ENCODE measurements around the gene RRP7A.

DNA sequence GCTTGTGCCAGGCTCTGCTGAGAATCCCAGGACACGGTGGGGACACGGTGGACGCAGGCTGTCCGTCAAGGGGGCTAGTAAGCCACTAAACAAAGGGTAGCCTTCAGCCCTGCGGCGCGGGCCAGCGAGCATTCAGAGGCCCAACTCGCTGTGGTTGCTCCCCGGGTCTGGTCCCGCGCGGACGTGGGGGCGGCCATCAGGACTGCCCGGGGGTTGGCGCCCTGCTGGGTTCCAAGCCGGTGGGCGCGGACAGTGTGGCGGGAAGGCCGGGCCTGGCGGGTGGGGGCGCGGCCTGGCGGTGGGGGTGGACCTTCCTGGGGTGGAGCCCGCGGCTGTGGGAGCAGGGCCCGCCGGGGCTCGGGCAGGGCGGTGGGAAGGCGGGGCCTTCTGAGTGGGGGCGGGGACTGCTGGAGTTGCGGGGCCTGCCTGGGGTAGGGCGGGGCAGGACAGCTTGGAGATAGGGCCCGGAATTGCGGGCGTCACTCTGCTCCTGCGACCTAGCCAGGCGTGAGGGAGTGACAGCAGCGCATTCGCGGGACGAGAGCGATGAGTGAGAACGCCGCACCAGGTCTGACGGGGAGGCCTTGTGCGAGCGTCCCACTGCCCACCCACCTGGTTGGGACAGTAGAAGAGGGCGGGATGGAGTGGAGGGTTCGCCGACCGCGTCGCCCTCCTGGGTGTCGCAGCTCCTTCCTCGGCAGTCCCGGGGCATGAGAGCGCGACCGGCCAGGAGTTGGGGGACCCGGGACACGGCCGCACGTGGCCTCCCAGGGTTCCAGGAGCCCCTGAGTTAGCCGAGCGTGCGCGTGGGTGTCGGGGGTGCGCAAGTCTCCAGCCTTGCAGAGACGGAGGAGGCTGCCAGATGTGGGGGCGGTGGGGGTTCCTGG lies 34.1 kb upstream of the RRP7A start, which contains the start of gene SERHL2:
- TF ChIP-seq, protein P1, sequence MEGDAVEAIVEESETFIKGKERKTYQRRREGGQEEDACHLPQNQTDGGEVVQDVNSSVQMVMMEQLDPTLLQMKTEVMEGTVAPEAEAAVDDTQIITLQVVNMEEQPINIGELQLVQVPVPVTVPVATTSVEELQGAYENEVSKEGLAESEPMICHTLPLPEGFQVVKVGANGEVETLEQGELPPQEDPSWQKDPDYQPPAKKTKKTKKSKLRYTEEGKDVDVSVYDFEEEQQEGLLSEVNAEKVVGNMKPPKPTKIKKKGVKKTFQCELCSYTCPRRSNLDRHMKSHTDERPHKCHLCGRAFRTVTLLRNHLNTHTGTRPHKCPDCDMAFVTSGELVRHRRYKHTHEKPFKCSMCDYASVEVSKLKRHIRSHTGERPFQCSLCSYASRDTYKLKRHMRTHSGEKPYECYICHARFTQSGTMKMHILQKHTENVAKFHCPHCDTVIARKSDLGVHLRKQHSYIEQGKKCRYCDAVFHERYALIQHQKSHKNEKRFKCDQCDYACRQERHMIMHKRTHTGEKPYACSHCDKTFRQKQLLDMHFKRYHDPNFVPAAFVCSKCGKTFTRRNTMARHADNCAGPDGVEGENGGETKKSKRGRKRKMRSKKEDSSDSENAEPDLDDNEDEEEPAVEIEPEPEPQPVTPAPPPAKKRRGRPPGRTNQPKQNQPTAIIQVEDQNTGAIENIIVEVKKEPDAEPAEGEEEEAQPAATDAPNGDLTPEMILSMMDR (IDR thresholded peaks at IDR 0.05): no peak
- no peak for TF ChIP-seq ZFX (IDR thresholded peaks at IDR 0.05; ENCODE audit: borderline replicate concordance)

Measured in 22Rv1 (cell line).